Cerebellar cortex (tissue), 1 donor: ENCODE measurements around the gene IPO4.
"Not testable (repeated sequence)": the region's sequence is repeated elsewhere in the genome, so short reads cannot be mapped to it uniquely, and the experiment has no call there.

Experiments used
- DNase-seq: peaks from one replicate; pipeline ENCODE4 v3.0.0-alpha.2; 2015; ENCODE audit warnings: low spot score

IPO4 gene, protein sequence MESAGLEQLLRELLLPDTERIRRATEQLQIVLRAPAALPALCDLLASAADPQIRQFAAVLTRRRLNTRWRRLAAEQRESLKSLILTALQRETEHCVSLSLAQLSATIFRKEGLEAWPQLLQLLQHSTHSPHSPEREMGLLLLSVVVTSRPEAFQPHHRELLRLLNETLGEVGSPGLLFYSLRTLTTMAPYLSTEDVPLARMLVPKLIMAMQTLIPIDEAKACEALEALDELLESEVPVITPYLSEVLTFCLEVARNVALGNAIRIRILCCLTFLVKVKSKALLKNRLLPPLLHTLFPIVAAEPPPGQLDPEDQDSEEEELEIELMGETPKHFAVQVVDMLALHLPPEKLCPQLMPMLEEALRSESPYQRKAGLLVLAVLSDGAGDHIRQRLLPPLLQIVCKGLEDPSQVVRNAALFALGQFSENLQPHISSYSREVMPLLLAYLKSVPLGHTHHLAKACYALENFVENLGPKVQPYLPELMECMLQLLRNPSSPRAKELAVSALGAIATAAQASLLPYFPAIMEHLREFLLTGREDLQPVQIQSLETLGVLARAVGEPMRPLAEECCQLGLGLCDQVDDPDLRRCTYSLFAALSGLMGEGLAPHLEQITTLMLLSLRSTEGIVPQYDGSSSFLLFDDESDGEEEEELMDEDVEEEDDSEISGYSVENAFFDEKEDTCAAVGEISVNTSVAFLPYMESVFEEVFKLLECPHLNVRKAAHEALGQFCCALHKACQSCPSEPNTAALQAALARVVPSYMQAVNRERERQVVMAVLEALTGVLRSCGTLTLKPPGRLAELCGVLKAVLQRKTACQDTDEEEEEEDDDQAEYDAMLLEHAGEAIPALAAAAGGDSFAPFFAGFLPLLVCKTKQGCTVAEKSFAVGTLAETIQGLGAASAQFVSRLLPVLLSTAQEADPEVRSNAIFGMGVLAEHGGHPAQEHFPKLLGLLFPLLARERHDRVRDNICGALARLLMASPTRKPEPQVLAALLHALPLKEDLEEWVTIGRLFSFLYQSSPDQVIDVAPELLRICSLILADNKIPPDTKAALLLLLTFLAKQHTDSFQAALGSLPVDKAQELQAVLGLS

DNA sequence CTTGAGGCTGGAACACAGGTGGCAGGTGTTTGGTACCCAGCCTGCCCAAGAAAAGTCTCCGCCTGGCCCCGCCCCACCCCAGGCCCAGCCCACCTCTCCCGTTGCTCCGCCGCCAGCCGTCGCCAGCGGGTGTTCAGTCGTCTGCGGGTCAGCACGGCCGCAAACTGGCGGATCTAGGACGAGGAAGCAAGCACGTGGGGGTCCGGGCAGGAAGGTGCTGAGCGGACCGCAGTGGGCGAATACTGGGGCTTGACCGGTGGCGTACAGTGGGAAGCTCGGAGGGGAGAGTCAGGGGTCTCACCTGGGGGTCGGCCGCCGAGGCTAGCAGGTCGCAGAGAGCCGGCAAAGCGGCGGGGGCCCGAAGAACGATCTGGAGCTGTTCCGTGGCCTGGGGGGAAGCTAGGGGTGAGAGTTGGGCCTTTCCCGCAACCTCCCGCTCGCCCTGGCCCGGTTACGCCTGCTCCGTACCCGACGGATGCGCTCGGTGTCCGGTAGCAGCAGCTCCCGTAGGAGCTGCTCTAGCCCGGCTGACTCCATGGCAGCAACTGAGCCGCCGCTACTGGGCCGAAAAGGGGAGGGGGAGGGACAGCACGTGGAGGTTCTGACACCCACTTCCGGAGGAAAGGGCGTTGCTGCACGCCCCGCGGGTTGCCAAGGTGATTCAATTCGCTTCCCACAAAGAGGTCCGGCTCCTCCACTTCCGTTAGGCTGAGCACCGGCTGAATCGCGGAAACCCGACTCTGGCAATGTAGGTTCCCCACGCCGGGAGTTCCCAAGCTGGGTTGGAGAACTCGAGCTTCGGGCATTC is at the start of gene IPO4:
IPO4 (minus strand) TSS at position 566 of the 808 bp plus-strand sequence; CDS start at position 537, 29 bp downstream.
- peak; percentile 97 for DNase-seq

DNA sequence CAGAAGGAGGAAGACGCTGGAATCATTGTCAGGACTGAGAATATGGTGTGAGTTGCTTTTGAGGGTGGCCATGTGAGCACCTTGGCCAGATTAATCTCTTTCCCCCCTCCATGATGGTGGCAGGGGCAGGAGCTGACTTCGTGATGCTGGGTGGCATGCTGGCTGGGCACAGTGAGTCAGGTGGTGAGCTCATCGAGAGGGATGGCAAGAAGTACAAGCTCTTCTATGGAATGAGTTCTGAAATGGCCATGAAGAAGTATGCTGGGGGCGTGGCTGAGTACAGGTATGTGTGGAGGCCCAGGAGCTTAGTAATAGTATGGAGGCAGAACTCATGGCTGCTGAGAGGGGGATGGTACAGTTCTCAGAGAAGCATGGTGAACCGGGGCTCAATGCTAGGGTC is 49.5 kb upstream of the IPO4 start:
- DNase-seq = no peak

DNA sequence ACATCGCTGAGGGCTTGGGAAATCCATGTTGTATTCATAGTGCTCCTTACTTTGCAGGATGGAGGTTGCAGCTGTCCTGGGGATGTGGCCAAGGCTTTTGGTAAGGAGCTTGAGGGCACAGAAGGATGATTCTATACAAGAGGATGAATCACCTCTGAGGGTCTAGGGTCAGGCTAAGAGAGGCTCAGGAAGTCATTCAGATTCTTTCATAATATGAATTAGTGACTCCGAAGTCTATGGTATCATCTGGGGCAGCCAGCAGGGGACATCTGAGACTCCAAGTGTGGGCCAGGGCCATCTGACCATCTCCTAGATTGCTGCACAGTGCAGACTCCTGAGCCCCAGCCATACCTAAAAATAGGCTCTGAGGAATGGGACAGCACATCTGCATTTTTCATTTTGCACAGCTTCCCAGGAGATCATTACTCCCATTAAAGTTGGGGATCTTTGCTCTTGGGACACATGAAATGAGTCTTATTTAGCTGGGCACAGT is 48.9 kb upstream of the IPO4 start:
- DNase-seq = no peak

DNA sequence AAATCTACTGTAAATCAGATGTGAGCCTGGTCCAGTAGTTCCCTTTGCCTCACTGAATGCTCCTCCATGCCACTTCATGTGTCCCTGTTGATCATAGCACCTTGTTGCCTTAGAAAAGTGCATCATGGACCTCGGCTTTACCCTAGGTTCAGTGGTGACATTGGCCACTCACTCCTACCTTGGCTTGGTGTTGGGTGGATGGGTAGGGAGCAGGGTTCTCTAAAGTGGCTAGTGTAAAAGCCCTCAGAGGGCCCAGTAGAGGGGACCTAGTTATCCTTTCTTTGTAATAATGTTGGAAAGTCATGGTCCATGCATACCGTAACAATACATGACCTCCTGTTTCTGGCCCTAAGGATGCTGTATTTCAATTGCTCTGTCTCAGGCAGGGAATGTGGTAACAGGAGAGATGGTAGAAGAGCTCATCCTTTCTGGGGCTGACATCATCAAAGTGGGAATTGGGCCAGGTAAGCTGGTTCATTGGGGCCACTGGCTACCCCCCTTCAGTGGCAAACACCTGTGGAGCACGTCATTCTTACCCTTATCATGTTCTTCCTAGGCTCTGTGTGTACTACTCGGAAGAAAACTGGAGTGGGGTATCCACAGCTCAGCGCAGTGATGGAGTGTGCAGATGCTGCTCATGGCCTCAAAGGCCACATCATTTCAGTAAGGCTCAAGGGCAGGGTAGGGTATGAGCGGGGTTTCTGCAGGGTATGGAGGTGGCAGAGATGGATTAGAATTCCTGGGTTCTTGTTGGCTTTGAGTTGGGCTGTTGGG is 48.3 kb upstream of the IPO4 start:
- no peak for DNase-seq

DNA sequence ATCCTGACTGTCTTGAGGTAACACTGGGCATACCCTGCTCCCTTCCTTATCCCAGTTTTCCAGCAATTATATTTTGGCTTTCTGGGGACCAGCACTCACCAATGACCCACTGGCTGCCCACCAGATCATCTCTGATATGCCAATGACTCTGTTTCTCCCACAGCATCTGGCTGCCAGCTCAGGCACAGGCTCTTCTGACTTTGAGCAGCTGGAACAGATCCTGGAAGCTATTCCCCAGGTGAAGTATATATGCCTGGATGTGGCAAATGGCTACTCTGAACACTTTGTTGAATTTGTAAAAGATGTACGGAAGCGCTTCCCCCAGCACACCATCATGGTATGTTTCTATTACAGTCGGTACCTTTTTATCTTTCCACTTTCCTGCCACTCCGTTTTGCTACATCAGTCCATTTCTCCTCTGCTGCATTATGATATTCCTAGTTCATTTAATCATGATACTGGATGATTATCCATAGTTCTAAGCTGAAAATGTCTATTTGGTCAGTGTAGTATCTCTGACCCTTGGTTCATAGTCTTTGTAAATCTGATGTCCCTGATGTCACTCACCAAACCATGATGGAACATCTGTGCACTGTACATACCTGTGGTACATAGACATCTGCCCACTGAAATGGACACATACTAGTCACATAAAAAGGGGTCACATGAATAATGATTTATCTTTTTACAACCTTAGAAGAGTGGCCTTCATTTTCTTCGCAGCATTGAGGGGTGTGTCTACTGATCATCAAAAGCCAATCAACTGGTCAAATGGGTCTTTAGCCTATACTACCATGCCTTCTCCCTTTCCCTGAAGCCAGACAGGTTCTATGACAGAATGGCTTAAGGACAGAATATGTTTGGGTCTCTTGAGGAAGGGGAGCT is 47.4 kb upstream of the IPO4 start:
- DNase-seq = no peak

DNA sequence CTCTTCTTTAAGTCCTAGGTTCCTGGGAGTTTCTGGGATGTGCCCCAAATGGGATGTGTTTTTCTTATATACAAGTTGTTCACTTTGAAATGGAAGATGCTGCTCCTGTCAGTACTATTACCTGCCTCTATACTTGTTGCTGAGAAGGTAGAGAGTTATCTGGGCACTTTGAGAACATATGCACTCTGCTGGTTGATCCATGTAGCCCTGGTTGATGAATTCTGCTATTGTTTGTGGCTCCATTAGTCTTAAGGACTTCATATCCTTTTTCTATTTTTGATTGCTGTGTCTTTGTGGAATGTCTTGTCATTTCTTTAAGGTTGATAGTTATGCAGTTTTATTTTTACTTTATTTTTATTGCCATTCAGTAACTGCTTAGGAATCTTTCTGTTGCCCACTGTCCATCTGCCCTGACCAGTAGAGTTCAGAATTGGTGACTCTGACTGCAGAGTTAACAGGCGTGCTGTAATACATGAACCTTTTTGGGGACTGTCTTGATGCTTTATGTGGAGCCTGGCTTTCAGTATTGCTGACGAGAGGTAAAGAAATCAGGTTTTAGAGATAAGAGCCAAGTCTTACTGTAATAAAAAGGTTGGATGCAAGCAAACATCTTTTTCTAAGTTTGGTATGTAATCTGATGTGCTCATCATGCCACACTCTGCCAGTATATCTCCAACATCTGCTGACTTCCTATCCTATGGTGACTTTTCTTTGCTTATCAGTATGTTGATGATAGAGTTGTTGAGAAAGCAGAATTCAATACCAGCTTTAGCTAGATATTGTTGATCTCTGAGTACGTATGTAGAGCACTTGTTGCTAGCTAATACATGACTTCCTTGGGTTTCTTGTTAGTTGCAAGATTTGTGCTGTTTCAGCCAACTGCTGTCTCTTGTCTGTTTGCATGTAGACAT is 45.7 kb upstream of the IPO4 start:
- DNase-seq = no peak

DNA sequence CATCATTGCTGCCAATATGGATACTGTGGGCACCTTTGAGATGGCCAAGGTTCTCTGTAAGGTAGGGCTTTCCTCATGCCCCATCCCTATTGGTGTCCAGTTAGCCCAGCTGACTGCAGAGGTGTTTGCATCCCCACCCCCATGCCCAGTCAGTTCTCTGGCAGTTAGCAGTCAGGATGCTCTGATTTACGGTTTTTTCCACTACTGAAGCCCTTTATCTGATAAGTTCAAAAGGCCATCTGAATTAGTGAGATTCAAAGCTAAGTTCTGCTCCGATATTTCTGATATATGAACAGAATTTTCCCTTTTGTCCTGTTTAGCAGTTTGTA is 44.9 kb upstream of the IPO4 start:
- no peak for DNase-seq

DNA sequence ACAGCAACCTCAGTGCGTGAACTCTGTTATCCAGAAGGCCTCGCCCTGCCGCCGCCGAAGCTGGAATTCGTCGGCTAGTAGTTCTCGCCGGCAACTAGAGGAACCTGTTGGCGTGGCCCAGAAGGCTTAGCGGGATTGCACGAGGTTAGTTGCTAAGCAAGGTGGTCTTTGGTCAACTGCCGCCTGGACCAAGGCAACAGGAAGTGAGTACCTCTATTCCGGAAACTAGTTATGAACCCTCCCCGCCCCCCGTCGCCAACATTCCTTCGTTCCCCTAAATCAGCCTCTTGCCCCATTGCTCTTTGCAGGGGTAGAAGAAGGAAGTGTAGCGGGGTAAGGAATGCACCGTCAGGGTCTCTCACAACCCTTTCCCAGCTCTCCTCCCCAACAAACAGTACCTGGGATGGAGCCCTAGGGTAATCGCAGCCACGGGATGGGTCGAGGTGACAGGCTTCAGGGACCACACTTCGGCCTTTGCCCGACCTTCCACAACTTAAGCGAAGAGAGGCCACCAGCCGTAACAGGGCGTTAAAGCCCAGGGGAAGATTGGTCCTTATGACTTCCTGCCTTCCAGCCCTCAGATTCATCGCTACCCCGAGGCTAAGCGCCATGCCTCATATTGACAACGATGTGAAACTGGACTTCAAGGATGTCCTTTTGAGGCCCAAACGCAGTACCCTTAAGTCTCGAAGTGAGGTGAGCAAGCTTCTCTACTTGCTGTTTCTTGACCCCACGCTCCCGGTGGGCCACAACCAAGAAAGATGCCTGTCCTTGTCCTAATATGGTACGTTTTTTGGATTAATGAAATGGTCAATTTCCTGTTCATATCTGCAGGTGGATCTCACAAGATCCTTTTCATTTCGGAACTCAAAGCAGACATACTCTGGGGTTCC is 44.3 kb upstream of the IPO4 start, which contains the start of gene GMPR2:
GMPR2 (plus strand) TSS at position 285 of the 893 bp plus-strand sequence; CDS start at position 610, 325 bp downstream.
- DNase-seq = no peak

DNA sequence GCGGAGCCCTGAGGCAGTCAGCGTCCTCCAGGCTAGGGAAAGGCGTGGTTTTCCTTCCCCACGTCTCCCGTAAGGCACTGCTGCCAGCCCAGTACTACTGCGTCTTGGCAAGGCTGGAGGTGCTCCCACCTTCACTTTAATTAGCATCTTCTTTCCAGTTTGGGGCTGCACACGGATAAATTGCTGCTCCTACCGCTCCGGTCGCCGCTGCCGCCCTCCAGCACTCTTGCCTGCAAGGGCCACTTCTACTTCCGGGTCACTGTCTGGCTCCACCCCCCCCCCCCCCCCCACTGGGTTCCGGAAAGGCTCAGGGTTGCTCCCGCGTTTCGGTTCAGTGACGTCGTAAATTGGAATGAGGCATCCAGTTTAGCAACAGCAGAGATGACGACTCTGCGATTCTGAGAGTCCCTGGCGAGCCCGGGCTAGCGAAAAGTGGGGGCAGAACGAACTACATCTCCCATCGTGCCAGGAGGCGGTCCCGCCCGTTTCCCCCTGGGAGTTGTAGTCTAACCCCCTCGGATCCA is 43.6 kb upstream of the IPO4 start, which contains the start of gene NEDD8:
NEDD8 (minus strand) TSS at position 247 of the 524 bp plus-strand sequence; CDS start at position 147, 100 bp downstream.
- peak; percentile 97 for DNase-seq

DNA sequence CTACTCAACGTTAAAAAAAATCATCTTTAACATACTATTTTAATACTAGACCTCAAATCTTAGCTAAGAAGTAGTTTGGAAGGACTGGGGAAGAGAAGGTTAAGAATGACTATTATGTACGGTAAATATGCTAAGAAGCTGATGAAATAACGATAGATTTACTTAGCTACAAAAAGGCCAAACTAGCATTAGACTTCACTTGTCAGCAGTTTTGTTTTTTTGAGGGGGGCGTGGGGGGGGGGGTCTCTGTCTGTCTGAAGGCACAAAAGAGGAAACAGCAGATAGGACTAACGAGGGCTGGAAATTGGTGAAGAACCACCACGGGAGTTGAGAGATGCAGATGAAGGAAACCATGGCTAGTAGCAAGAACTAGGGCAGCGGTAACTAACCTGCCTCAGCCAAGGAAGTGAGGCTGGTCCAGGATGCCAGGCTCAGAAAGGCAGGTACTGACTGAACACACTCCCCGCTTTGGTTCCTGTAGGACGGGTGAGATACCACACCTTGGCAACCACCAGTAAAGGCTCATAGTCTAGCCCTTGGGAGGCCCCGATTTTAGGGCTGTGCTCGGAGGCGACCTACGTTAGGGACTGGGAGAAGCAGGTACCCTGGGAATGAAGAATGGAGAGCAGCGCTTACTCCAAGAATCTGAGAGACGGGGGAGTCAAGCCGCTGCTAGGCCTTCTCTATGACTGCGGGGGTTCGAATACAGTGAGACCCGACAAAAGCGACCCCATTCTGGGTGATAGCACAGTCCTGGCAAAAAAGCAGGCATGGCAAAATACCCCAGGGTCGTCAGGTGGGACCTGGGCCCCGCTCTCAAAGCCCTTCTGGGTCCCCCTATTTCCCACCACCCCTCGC is 42.9 kb upstream of the IPO4 start:
- DNase-seq = no peak

DNA sequence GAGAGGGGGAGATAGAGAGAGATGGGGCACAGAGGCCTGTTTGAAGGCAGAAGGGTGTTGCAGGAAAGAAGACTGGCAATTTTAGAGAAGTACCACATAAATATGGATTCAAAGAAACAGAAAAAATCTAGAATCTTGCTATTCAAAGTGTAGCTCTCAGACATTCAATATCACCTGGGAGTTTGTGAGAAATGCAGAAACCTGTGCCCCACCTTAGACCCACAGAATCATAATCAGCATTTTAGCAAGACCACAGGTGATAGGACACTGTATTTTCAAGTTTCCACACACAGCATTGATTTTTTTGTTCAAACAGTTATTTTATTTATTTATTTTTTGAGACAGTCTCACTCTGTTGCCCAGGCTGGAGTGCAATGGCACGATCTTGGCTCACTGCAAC is 40.3 kb upstream of the IPO4 start:
- no peak for DNase-seq

DNA sequence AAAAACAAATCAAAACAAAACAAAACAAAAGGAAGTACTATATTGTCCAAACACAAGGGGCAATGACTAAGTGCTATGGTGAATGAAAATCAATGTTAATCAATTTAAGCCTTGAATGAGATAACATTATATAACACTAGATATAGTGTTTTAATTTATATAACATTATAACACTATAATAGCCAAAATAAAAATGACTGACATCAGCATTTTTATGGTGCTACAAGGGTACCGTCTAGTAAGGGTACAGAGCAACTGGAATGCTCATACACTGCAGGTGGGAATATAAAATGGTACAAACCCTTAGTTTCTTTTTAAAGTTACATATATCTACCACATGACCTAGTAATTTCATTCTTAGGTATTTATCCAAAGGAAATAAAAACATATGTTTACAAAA is 37.9 kb upstream of the IPO4 start:
- no peak for DNase-seq

DNA sequence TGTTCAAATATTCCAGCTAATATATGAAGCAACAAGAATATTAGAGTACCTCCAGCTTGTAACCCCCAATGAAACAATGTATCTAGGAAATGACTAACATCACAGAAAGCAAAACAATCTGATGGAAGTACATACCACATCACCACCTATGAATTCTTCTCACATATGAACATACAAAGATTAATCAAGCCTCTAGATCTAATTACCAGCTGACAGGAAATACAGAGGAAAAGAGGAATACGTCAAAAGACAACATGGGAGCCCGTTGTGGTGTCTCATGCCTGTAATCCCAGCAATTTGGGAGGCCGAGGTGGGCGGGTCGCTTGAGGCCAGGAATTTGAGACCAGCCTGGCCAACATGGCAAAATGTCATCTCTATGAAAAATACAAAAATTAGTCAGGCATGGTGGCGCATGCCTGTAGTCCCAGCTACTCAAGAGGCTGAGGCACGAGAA is 36.0 kb upstream of the IPO4 start:
- no peak for DNase-seq

DNA sequence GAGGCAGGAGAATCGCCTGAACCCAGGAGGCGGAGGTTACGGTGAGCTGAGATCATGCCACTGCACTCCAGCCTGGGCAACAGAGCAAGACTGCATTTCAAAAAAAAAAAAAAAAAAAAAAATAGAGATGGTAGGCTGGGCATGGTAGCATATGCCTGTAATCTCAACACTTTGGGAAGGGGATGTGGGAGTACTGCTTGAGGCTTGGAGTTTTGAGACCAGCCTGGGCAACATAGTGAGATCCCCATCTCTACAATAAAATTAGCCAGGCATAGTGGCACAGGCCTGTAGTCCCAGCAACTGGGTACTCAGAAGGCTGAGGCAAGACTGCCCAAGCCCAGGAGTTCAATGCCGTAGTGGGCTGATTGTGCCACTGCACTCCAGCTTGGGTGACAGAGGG is 34.4 kb upstream of the IPO4 start:
- DNase-seq = not testable (repeated sequence)

DNA sequence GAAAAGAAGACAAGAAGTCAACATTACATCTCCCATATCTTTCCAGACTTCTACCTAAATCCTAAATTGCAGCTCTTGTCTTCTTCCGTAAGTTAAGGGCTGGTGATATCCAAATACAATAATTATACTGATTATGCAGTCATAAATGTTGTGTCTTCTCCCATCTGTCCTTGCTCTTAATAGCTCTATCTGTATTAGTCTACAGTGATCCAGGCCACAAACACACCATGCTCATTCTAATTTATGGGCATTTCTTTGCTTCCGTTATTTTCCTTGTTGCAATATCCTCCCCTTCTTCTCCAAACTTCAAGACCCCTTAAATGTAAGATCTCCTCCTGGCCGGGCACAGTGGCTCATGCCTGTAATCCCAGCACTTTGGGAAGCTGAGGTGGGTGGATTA is 30.9 kb upstream of the IPO4 start:
- DNase-seq = no peak

DNA sequence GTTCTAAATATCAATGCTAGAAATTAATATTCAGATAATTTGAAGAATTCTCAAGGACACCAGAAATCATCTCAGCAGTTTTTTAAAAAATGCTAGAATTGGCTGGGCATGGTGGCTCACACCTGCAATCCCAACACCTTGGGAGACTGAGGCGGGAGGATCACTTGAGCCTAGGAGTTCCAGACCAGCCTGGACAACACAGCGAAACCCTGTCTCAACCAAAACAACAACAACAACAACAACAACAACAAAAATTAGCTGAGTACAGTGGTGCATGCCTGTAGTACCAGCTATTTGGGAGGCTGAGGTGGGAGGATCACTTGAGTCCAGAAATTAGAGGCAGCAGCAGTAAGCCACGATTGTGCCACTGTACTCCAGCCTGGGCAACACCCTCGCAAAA is 30.5 kb upstream of the IPO4 start:
- no peak for DNase-seq
